ENCODE measurements around the gene OGFOD3.
"Not testable (repeated sequence)": the region's sequence is repeated elsewhere in the genome, so short reads cannot be mapped to it uniquely, and the experiment has no call there.

The OGFOD3 gene

DNA sequence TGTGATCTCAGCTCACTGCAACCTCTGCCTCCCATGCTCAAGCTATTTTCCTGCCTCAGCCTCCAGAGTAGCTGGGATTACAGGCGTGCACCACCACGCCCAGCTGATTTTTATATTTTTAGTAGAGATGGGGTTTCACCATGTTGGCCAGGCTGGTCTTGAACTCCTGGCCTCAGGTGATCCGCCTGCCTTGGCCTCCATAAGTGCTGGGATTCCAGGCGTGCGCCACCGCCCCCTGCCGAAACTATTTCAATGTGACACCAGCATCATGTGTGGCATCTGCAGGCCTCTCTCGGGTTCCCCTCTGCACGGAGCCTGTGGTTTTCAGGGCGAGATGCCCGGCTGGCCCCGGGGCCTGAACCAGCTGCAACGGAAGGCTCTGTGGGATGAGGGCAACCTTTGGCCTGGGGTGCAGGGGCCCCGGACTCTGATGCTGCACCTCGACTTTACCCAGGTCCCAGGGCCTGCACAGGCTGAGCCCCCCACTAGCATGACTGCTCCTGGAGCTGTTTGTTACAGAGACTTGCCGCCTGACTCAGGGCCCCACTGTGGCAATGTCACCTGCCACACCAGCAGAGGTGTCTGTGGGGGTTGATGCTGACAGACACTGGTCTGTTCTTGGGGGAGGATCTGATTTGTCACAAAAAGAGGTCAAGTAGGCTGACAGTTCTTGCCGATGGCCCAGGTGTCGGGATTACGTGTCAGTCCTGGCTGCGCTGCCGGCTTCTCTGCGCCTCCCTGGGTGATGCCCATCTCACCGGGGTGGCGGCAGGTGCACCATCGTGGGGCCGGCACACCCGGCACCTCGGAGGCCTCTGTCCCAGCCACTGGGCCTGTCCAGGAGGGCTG lies 68.0 kb downstream of the OGFOD3 start:
- DNase-seq, result no peak

DNA sequence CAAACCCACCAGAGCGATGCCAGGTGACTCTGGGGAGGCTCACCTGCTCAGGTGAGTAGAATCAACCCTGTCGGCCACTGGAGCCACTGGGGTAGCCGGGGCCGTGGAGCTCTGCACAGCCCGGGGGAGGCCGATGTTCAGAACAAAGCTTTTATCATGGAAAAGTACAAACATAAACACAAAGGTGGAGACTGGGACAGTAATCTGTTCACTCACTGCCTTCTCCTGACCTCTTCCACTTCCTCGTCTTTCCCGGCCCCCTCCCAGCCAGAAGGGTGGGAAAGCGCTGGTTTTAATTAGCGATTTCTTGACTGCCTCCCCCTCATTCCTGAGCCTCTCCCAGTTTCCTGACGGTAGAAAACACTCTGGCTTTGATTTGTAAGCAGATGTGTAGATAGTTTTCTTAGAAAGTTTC lies 69.1 kb downstream of the OGFOD3 start:
- no peak for DNase-seq

DNA sequence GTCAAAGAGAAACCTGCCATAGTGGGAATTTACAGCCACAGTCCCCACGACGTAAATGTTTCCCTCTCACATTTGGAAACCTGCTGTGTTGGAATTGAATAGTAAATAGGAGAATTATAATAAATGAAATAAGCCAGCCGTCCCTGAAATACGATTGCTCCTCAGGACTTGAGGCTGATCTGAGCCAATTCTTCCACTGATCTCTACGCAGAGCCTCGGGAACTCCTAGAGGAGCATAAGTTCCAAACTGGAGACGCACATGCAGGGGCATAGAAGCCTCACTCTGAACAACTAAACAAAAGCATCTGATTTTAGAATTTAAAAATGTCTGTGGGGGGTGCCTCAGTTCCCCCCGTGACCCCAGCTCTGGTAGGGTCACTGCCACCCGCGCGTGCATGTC lies 69.5 kb downstream of the OGFOD3 start:
- DNase-seq, result no peak

DNA sequence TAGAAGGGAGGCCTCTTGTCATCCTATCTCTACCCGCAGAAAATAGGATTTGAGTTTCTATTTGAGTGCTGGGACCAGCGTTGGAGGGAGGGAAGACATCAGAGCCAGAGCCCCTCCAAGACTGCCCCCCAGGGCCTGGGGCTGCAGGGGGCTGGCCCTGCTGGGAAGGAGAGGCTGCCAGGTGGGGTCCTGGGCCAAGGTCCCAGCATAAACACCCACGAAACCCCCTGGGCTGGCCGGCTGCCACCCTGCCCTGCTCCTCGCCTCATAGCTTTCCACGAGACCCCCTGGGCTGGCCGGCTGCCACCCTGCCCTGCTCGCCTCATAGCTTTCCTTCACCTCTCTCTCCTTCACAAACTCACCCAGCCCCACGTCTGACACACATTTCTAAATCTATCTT lies 70.0 kb downstream of the OGFOD3 start:
- DNase-seq, result no peak

DNA sequence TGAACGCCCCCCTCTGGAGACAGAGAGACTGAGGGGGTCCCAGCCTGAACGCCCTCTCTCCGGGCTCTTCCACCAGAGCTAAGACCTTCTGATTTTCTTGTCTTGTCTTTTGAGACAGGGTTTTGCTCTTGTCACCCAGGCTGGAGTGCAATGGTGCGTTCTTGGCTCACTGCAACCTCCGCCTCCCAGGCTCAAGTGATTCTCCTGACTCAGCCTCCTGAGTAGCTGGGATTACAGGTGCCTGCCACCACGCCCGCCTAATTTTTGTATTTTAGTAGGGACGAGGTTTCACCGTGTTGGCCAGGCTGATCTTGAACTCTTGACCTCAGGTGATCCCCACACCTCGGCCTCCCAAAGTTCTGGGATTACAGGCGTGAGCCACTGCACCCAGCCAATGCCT lies 70.4 kb downstream of the OGFOD3 start:
- not testable (repeated sequence) for DNase-seq

DNA sequence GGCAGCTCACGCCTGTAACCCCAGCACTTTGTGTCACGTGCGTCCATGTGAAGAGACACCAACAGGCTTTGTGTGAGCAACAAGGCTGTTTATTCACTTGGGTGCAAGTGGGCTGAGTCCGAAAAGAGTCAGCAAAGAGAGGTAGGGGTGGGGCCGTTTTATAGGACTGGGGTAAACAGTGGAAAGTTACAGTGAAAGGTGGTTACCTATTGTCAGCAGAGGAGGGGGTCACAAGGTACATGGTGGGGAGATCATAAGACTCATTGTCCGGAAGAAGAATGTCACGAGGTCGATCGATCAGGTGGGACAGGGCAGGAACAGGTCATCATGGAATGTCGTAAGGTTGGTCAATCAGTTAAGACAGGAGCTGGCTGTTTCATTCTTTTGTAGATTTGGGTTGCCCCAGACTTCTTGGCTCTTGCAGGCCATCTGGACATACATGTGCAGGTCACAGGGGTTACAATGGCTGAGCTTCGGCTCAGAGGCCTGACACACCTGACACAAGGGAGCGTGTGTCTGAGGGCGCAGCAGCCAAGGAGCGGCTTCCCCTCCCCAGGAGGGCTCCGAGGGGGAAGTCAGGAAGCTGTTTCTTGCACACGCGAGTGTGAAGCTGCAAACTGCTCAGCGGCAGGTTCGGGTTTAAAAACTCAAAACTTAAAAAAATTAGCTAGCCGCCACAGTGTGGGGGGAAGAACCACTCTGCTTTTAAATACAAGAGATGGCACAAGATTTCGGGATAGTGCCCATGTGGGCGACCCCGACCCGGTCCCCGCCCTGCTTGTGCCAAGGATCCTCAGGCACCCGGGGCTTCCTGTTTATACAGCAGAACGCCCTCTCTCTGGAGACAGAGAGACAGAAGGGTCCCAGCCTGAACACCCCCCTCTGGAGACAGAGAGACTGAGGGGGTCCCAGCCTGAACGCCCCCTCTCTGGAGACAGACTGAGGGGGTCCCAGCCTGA lies 71.8 kb downstream of the OGFOD3 start:
- DNase-seq, result no peak

DNA sequence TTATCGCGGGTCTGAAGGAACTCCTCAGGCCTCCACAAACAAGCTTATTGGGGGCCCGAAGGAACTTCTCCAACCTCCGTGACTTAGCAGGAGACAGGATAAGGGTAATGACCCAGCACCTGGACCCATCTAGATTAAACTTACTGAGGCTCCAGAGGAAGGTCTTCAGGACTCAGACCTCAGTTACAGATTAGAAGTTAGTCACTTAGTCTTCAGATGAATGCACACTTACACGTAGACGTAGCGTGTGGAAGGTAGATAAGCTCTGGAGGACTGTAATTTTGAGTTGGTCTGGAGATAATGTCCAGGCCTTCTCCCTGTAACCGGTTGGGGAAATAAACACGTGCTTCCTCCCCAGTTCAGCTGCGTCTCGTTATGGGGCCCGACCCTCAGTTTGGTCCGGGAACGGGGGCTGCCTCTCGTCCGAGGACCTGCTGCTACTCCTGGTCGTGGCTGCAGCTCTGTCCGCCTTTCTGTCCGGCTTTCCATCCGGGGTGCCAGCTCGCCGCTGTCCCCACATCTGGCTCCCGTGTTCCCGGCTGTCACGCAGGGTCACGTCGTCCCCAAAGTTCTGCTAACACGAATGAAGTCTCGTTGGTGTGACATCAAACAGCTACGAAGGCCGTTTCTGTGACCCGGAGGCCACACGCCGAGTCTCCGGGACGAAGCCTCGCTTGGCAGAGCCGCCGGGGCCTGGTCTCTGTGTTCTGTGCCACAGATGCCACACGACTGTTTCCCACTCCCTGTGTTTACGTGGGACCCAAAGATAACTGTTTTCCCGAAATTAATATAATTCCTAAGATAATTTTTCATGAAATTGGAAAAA lies 73.0 kb downstream of the OGFOD3 start:
- DNase-seq, result no peak

DNA sequence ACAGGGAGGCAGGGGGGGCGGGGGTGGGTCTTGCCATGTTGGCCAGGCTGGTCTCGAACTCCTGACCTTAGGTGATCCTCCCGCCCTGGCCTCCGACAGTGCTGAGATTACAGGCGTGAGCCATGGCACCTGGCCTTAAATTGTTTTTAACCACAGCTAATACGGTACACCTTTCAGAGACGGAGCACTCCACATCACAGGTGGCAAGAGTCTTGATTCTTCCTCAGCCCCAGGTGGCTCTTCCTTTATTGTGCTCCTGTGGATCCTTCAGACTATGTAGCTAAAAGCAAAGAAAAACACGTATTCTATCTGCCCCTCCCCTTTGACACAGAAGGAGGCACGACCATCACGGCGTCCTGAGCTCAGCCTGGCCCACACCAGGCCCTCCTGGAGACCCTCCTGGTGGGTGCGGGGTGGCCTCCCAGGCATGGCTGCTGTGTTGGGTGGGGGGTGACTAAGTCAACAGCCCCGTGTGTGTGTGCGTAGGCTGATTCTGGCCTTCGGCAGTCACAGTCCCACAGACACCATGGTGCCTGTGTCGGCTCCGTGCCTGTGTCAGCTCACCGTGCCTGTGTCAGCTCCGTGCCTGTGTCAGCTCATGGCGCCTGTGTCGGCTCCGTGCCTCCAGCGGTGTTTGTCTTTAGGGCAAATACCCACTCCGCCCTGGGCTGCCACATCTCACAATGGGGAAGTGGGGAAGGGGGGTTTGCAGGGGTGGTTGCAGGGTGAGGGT lies 74.0 kb downstream of the OGFOD3 start:
- DNase-seq, result no peak

DNA sequence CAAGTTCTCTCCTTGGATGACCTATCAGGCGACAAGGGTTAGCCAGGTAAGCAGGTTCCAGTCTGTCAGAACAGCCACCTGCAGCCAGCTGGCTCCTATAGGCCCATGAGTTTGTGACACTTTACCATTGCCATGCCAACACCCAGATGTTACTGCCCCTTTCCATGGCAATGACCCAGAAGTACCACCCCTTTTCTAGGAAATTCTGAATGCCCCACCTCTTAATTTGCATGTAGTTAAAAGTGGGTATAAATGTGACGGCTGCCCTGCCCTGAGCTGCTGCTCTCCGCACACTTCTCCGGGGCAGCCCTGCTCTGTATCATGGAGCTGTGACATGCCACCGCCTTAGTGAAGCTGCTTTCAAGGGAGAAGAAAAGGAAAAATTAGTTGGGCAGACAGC lies 74.8 kb downstream of the OGFOD3 start:
- DNase-seq, result no peak

DNA sequence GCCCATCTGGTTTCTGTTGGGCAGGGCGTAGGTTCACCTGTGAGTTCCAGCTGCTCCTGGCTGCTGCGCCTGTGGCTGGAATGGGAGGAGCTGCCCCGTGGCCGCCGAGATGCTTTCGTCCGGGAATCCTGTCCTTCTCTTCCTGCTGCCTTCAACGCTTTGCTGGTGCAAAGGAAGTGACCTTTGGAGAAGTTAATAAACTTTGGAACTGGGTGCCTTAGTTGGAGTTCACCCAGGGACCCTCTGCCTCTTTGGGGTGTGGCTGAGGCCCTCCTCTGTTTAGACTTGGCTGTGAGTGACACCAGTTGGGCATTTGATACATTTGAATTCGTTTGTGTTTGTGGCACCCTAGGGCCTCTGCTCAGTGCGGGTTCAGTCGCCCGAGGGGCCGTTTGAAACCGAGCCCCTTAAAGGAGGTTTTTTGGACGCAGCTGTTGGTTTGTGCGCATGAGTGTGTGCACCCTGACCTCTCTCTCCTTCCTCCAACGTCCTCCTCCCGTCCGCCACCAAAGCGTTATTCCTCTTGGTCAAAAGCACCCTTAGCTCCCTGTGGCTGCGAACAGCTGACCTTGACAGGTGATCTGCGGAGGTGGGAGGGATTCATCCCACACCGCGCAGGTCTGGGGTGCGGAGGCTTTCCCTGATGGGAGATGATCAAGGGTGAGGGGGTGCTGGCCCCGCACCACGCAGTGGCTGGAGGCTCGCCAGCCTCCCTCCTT lies 75.9 kb downstream of the OGFOD3 start:
- DNase-seq, result no peak

DNA sequence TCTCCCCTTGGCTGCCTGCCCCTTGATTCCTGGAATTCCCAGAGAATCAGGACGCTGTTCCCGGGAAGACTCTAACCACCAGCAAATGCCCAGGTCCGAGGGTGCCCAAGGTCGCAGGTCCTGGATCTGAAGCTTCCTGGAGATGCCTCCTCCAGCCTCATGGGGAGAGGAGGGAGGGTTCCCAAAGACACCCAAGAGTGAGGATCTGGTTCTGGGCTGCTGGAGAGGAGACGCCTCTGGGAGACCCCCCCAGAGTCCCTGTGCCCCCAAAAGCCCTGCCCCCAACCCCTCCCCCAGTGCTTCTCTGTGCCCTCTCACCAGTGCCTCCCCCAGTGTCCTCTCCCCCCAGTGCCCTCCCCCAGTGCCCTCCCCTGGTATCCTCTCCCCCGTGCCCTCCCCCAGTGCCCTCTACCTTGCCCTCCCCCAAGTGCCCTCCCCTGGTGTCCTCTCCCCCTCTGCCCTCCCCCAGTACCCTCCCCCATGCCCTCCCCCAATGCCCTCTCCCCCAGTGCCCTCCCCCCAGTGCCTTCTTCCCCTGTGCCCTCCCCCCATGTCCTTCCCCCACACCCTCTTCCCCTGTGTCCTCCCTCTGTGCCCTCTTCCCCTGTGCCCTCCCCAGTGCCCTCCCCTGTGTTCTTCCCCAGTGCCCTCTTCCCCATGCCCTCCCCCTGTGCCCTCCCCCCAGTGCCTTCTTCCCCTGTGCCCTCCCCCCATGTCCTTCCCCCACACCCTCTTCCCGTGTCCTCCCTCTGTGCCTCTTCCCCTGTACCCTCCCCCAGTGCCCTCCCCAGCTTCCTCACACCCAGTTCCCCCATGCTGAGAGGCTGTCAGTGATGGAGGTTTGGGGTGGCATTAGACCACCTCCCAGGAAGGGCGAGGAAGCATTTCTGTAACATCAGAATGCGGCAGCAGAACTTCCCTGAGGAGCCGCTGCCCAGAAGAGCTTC lies 78.5 kb downstream of the OGFOD3 start:
- no peak for DNase-seq

Measured in GDM1 (cell line).